ENCODE data around the gene ACKR4. TPM values are rescaled to one million over a fixed set of nuclear protein-coding genes. Genes with fewer than 3 reads are reported as not detected.
A peak's percentile ranks its signal among the peaks of the same experiment; 100 is the strongest.
"Not testable (repeated sequence)": the region's sequence is repeated elsewhere in the genome, so short reads cannot be mapped to it uniquely, and the experiment has no call there.

The ACKR4 gene
- total RNA-seq, 1 donor: 0.72 TPM

DNA sequence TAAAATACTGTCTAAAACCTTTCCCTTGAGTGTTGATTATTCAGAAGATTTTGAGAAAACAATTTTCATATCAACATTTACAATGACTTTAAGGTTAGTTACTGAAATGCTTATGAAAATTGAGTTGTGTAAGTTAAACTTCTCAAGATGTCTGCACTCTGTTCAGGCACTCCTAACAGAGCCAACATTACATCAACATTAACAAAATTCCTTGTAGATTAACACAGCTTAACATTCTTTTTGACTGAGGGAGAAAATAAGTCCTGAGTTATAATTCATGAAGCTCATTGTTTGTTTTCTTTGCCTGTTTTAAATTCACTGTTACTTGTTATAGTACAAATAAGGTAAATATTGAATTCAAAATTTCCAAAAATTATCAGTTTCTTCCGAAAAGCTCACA, 9.0 kb downstream of the ACKR4 start:
- Histone ChIP-seq H3K9me3 (ENCODE audit: low read depth, low read length) (no peaks in the 10 kb centered on the region), H2AFZ (ENCODE audit: low read length) (peak overlapping the region; percentile 68), H3K4me1 (ENCODE audit: insufficient read depth, low read length) (peaks cover 17% of the 10 kb centered on the region), H3K36me3 (ENCODE audit: insufficient read depth, low read length) (no peaks in the 10 kb centered on the region), H4K20me1 (ENCODE audit: insufficient read depth, low read length) (no peaks in the 10 kb centered on the region), H3K4me3 (ENCODE audit: insufficient read depth, low read length) (no peak overlapping the region), H3K4me2 (ENCODE audit: insufficient read depth, low read length) (no peak overlapping the region), H3K79me2 (ENCODE audit: insufficient read depth, low read length) (no peaks in the 10 kb centered on the region), H3K27me3 (ENCODE audit: insufficient read depth, low read length) (no peaks in the 10 kb centered on the region), H3K27ac (ENCODE audit: low read depth, low read length) (peak overlapping the region; percentile 63)
- DNase-seq (ENCODE audit: insufficient read length, low spot score, missing footprints): peak; percentile 22
- TF ChIP-seq, protein P1, sequence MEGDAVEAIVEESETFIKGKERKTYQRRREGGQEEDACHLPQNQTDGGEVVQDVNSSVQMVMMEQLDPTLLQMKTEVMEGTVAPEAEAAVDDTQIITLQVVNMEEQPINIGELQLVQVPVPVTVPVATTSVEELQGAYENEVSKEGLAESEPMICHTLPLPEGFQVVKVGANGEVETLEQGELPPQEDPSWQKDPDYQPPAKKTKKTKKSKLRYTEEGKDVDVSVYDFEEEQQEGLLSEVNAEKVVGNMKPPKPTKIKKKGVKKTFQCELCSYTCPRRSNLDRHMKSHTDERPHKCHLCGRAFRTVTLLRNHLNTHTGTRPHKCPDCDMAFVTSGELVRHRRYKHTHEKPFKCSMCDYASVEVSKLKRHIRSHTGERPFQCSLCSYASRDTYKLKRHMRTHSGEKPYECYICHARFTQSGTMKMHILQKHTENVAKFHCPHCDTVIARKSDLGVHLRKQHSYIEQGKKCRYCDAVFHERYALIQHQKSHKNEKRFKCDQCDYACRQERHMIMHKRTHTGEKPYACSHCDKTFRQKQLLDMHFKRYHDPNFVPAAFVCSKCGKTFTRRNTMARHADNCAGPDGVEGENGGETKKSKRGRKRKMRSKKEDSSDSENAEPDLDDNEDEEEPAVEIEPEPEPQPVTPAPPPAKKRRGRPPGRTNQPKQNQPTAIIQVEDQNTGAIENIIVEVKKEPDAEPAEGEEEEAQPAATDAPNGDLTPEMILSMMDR (IDR thresholded peaks at IDR 0.05; ENCODE audit: extremely low read depth, low read depth, low read length): no peak

DNA sequence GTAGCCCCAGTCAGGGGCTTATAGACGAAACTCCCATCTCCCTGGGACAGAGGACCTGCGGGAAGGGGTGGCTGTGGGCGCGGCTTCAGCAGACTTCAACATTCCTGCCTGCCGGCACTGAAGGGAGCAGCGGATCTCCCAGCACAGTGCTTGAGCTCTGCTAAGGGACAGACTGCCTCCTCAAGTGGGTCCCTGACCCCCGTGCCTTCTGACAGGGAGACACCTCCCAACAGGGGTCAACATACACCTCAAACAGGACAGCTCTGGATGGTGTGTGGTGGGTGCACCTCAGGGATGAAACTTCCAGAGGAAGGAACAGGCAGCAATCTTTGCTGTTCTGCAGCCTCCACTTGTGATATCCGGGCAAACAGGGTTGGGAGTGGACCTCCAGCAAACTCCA, 9.6 kb downstream of the ACKR4 start:
- H3K4me2 ChIP-seq (ENCODE audit: insufficient read depth, low read length); H3K4me3 ChIP-seq (ENCODE audit: insufficient read depth, low read length); H4K20me1 ChIP-seq (ENCODE audit: insufficient read depth, low read length); H3K9me3 ChIP-seq (ENCODE audit: low read depth, low read length); H3K27me3 ChIP-seq (ENCODE audit: insufficient read depth, low read length); H3K79me2 ChIP-seq (ENCODE audit: insufficient read depth, low read length); H3K36me3 ChIP-seq (ENCODE audit: insufficient read depth, low read length); DNase-seq (ENCODE audit: insufficient read length, low spot score, missing footprints): not testable (repeated sequence)
- H3K27ac ChIP-seq (ENCODE audit: low read depth, low read length): peak overlapping the region; percentile 63
- H2AFZ ChIP-seq (ENCODE audit: low read length): peak overlapping the region; percentile 9
- peaks cover 17% of the 10 kb centered on the region for H3K4me1 ChIP-seq (ENCODE audit: insufficient read depth, low read length)

DNA sequence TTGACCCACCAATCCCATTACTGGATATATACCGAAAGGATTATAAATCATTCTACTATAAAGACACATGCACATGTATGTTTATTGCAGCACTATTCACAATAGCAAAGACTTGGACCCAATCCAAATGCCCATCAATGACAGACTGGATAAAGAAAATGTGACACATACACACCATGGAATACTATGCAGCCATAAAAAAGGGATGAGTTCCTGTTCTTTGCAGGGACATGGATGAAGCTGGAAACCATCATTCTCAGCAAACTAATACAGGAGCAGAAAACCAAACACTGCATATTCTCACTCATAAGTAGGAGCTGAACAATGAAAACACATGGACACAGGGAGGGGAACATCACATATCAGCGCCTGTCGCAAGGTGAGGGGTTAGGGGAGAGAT, 18.2 kb downstream of the ACKR4 start:
- H3K79me2 ChIP-seq (ENCODE audit: insufficient read depth, low read length); H4K20me1 ChIP-seq (ENCODE audit: insufficient read depth, low read length); H3K4me2 ChIP-seq (ENCODE audit: insufficient read depth, low read length); H3K27me3 ChIP-seq (ENCODE audit: insufficient read depth, low read length); H3K9me3 ChIP-seq (ENCODE audit: low read depth, low read length); H3K36me3 ChIP-seq (ENCODE audit: insufficient read depth, low read length); H3K27ac ChIP-seq (ENCODE audit: low read depth, low read length); H3K4me1 ChIP-seq (ENCODE audit: insufficient read depth, low read length); H3K4me3 ChIP-seq (ENCODE audit: insufficient read depth, low read length); DNase-seq (ENCODE audit: insufficient read length, low spot score, missing footprints); H2AFZ ChIP-seq (ENCODE audit: low read length): not testable (repeated sequence)

DNA sequence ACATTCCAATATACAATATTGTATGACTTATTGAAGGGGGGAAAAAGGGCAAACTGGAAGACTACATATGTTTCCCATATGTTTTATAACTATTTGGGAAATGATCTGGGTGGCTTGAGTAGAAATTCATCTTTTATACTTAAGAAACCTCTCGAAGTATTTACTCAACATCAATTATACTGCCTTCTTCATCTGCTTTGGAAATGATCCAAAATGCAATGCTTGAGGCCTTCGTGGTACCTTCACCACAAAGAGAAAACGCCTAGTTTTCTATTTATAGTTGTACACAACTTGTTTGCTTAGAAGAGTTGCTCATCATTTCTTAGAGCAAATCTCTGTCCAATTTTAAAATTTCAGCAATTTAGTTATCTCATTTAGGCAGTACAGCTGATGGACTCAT, 18.8 kb downstream of the ACKR4 start:
- Histone ChIP-seq H3K27me3 (ENCODE audit: insufficient read depth, low read length) (no peaks in the 10 kb centered on the region), H3K4me2 (ENCODE audit: insufficient read depth, low read length) (no peak overlapping the region), H3K27ac (ENCODE audit: low read depth, low read length) (no peak overlapping the region), H3K4me1 (ENCODE audit: insufficient read depth, low read length) (peaks cover 4% of the 10 kb centered on the region), H3K4me3 (ENCODE audit: insufficient read depth, low read length) (no peak overlapping the region), H3K79me2 (ENCODE audit: insufficient read depth, low read length) (no peaks in the 10 kb centered on the region), H3K36me3 (ENCODE audit: insufficient read depth, low read length) (no peaks in the 10 kb centered on the region), H4K20me1 (ENCODE audit: insufficient read depth, low read length) (no peaks in the 10 kb centered on the region), H3K9me3 (ENCODE audit: low read depth, low read length) (no peaks in the 10 kb centered on the region), H2AFZ (ENCODE audit: low read length) (no peak overlapping the region)
- TF ChIP-seq, protein P1 (IDR thresholded peaks at IDR 0.05; ENCODE audit: extremely low read depth, low read depth, low read length): no peak
- no peak for DNase-seq (ENCODE audit: insufficient read length, low spot score, missing footprints)

DNA sequence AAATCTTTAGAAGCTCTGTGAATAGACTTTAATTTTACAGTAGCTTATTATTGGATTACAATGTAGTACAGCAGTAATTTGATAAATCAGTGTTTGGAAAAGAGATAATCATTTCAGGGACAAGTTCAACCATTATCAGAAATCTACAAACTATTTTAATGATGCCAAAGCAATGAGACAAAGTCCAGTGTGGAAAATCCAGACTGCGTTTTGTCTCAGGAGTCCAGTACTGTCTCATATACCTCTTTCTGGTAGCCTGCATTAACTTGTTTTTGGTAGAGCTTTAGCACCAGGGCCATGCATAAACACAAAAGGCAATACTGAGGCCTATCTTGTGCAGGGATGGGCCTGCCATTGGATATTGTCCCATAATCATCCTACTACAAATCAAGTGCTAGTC, 19.7 kb downstream of the ACKR4 start:
- Histone ChIP-seq H3K4me3 (ENCODE audit: insufficient read depth, low read length) (no peak overlapping the region), H3K36me3 (ENCODE audit: insufficient read depth, low read length) (no peaks in the 10 kb centered on the region)
- TF ChIP-seq, protein P1 (IDR thresholded peaks at IDR 0.05; ENCODE audit: extremely low read depth, low read depth, low read length): no peak

More for the DNA sequence above, 19.7 kb downstream of the ACKR4 start:
- no peak overlapping the region for H3K27ac ChIP-seq (ENCODE audit: low read depth, low read length)
- H3K27me3 ChIP-seq (ENCODE audit: insufficient read depth, low read length): no peaks in the 10 kb centered on the region
- no peak overlapping the region for H3K4me2 ChIP-seq (ENCODE audit: insufficient read depth, low read length)
- H3K4me1 ChIP-seq (ENCODE audit: insufficient read depth, low read length): peaks cover 4% of the 10 kb centered on the region
- H3K79me2 ChIP-seq (ENCODE audit: insufficient read depth, low read length): no peaks in the 10 kb centered on the region
- no peak for DNase-seq (ENCODE audit: insufficient read length, low spot score, missing footprints)
- no peaks in the 10 kb centered on the region for H3K9me3 ChIP-seq (ENCODE audit: low read depth, low read length)
- H4K20me1 ChIP-seq (ENCODE audit: insufficient read depth, low read length): no peaks in the 10 kb centered on the region
- H2AFZ ChIP-seq (ENCODE audit: low read length): no peak overlapping the region
